Measurements from ENCODE around the gene C8A.

The C8A gene

DNA sequence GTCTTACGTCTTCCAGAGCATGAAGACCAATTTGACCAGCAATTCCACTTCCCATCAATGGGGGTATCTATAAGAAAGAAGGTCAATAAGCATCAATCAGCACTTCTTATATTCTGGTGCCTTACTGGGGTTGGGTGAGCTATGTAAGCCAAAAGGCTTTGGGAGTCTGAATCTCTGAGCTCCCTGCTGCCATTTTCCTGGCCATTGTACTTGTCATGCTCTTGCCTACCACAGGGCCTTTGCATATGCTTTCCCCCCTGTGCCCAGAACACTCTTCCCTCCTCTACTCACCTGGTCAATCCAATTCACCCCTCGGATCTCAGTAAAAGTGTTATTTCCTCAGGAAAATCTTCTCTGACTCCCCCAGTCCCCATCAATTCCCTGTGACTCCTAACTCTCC lies 74.9 kb downstream of the C8A start:
- no peak for DNase-seq

GRCh38 chr1:56931211-56931610 lies 76.6 kb downstream of the C8A start:
- no peak for DNase-seq

DNA sequence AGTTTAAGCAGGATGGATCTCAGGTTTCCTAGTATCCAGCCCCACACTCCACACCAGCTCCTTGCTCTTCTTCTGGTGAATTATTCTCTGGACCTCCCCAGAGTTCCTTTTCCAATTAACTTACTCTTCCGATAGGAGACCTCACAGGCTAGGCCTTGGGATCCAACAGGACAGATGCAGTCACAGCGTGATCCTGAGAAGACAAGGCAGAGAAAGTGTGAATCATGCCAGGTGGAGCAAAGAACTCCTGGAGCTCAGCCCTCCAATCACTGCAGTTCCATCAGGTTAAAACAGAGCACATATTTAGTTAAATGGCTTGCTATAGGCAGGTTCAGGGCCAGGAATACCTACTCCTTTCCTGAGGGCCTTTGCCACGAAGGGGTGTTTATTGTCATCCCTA lies 77.1 kb downstream of the C8A start:
- DNase-seq = no peak

- no peak for DNase-seq
These were observed 78.6 kb downstream of the C8A start for GRCh38 chr1:56933161-56933560.

- no peak for DNase-seq
These were observed 79.0 kb downstream of the C8A start for GRCh38 chr1:56933606-56934005.

DNA sequence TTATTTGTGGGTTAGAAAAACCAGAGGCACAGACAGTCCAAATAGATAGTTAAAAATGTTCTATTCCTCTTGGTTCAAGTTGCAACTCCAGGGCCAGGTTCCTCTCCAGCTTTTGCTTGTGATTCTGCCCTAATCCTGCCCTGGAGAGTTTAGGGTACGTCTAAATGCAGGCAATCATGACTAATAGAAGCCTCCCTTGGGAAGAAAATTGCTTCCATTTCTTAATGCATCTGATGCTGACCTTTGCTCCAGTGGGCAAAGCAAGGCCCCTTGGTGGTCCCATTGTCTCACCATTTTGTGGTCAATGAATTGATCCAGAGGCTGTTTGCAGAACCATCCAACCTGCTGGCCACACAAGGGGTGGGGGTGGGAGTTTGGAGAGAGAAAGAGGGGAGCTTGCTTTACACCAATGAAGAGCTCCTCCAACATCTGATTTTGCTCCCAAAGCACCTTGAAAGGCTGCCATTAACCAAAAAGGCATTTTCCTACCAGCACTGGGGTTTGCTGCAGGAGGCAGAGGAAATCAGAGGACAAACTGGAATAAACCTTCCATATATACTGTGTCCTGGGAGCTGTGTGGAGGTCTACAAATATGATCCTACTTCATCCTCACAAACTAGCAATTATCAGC lies 79.9 kb downstream of the C8A start:
- DNase-seq = no peak

GRCh38 chr1:56938646-56939045 lies 84.0 kb downstream of the C8A start:
- DNase-seq = no peak

DNA sequence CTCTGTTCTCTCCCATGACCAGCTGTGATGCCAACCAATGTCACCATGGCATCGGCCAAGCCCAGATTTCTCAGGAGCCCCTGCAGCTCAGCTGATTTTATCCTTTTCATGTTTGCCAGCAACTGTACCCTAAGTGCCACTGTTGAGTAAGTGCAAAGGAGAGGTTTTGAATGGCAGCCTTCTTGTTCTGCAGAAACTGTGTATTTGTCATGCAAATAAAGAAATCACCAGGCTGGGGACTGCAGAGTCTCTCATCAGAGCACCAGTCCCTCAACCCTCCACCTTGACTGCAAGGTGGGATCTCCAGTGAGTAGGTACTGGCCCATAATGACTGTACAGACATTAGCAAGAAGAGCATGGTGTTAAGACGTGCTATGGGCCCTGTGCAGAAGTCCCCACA lies 84.6 kb downstream of the C8A start:
- DNase-seq = no peak

DNA sequence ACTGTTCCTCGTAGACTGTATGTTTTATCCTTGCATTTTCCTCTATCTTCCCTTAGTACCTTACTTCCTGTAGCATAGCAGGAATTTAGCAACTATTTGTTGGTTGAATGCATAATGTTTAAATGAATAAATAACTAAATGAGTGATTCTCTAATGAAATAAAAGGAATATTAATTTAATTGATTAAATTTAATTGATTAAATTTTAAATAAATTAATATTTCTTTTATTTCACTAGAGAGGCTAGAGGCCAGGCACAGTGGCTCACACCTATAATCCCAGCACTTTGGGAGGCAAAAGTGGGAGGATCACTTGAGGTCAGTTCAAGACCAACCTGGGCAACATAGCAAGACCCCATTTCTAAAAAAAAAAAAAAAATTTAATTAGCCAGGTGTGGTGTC lies 85.4 kb downstream of the C8A start:
- DNase-seq = no peak

GRCh38 chr1:56948403-56949023 lies 93.9 kb downstream of the C8A start:
- DNase-seq = no peak

DNA sequence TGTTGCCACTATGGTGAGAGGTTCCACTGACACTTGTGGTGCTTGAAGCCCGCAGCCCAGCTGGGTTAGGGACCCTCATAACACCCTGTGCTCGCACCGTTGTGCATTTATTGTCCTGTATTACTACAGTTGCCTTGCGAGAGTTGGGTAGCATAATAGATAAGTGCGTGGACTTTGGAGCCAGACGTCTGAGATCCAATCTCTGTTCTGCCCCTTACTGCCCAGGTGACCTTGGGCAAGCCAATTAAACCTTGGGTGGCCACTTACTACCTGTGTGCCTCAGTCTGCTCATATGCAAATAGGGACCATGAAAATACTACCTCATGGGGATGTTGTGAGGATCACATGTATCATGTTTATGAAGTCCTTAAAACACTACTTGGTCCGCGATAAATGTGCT lies 97.9 kb downstream of the C8A start:
- no peak for DNase-seq

GRCh38 chr1:56953386-56953785 lies 98.8 kb downstream of the C8A start:
- DNase-seq = no peak

- no peak for DNase-seq
These were observed 100.1 kb downstream of the C8A start for GRCh38 chr1:56954664-56955063.

GRCh38 chr1:56957931-56958330 lies 103.3 kb downstream of the C8A start:
- no peak for DNase-seq

GRCh38 chr1:56958526-56958925 lies 103.9 kb downstream of the C8A start:
- DNase-seq = no peak

DNA sequence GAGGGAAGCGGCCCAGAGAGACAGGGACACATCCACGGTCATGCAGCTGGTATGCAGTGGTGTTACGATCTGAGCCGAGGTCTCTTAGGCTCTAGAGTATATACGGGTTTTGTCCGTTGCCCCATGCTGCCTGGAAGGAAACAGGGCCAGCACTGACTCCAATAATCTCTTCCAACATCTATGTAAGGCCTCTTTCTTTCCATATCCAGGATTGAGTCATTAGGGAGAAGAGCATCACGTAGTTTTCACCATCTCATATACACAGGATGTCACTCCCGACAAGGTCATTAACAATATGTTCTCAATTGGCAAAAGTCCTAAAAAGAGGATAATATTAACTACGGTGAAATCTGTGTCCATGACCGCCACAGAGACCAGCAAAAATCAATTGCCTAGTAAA lies 106.8 kb downstream of the C8A start:
- no peak for DNase-seq

- DNase-seq = no peak
These were observed 109.1 kb downstream of the C8A start for GRCh38 chr1:56963667-56964066.

- no peak for DNase-seq
These were observed 109.9 kb downstream of the C8A start for GRCh38 chr1:56964349-56965017.

DNA sequence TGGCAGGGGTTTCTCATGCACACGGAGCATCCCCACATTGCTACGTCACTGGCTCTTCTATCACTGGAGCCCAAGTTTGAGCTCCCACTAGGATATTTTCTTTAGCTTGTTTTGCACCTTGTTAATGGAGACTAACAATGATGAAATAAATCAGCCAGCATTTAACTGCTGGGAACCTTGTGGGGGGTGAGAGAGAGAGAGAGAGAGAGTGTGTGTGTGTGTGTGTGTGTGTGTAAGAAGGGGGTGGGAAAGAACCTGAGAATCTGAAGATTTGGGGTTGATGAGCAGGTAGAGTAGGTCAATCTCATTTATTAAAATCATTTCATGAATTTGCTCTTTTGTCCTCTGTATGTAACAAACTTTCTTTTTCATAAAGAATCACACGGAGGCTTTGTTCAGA lies 110.6 kb downstream of the C8A start:
- DNase-seq = no peak

DNA sequence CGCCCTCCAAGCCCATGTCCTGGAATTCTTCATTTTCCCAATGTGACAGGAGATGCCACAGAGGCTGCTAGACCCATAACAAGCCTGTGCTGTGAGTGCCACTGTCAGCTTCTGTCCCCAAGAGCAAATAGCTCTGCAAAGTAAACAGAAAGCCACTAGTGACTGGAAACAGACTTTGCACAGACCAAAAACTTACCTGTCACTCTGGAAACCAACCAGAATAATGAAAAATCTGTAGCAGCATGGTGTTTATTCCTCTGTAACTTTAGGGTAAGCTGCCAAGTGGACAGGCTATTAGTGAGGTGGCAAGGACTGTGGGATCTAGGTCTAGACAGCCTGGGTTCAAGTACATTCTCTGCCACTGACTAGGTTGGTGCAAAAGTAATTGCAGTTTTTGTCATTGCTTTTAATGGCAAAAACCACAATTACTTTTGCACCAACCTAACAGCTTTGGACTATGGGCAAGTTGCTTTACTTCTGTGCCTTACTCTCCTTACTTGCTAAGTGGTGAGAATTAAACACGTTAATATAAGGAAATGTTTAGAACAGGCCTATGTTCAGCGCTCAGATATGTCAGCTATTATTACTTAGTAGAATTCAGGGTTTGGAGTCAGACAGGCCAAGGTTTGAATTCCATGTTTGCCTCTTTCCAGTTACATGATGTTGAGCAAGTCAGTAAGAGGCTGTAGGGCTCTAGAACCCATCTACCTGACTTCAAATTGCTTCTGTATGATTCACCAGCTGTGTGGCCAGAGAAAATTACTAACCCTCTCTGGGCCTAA lies 111.5 kb downstream of the C8A start, which contains the start of gene C8B:
TSS of gene C8B (minus strand) at position 100 of the 782 bp plus-strand sequence. CDS start at position 33, 67 bp downstream.
- no peak for DNase-seq

DNA sequence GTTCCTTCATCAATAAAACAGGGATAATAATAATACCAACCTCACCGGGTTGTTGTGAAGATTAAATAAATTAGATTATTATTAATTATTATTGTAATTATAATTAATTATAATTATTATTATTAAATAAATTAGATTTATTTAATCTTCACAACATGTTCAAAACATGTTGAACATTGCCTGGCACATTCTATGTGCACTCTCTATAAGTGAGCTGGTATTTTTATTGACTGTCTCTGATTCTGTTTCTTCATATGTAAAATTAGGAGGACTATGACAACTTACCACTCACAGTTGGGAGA lies 112.1 kb downstream of the C8A start:
- no peak for DNase-seq

- no peak for DNase-seq
These were observed 112.8 kb downstream of the C8A start for GRCh38 chr1:56967355-56967754.
